ENCODE measurements around the gene REC8. TPM values are rescaled to one million over a fixed set of nuclear protein-coding genes. Genes with fewer than 3 reads are reported as not detected.

The REC8 gene
- total RNA-seq, 2 donors from 2014 or later, result 3.8 to 5.6 TPM

GRCh38 chr14:24181371-24182077 is 9.6 kb downstream of the REC8 start:
- DNase-seq (ENCODE audit: low spot score), result no peak
- Histone ChIP-seq H3K4me3 (no peak overlapping the region), H3K36me3 (peaks cover 39% of the 10 kb centered on the region), H3K27me3 (no peaks in the 10 kb centered on the region), H3K27ac (no peak overlapping the region), H3K4me1 (peaks cover 0 to 10% of the 10 kb centered on the region in 2 donors), H3K9me3 (no peaks in the 10 kb centered on the region)
- TF ChIP-seq, protein P1, sequence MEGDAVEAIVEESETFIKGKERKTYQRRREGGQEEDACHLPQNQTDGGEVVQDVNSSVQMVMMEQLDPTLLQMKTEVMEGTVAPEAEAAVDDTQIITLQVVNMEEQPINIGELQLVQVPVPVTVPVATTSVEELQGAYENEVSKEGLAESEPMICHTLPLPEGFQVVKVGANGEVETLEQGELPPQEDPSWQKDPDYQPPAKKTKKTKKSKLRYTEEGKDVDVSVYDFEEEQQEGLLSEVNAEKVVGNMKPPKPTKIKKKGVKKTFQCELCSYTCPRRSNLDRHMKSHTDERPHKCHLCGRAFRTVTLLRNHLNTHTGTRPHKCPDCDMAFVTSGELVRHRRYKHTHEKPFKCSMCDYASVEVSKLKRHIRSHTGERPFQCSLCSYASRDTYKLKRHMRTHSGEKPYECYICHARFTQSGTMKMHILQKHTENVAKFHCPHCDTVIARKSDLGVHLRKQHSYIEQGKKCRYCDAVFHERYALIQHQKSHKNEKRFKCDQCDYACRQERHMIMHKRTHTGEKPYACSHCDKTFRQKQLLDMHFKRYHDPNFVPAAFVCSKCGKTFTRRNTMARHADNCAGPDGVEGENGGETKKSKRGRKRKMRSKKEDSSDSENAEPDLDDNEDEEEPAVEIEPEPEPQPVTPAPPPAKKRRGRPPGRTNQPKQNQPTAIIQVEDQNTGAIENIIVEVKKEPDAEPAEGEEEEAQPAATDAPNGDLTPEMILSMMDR (IDR thresholded peaks at IDR 0.05), result no peak

GRCh38 chr14:24182110-24182882 is 10.4 kb downstream of the REC8 start:
- H3K9me3 ChIP-seq, result no peaks in the 10 kb centered on the region
- no peak for DNase-seq (ENCODE audit: low spot score)
- H3K27me3 ChIP-seq, result no peaks in the 10 kb centered on the region
- TF ChIP-seq, protein P1 (IDR thresholded peaks at IDR 0.05), result no peak
- peaks cover 39% of the 10 kb centered on the region for H3K36me3 ChIP-seq
- peaks cover 0 to 10% of the 10 kb centered on the region in 2 donors for H3K4me1 ChIP-seq
- no peak overlapping the region for H3K27ac ChIP-seq
- H3K4me3 ChIP-seq, result no peak overlapping the region

DNA sequence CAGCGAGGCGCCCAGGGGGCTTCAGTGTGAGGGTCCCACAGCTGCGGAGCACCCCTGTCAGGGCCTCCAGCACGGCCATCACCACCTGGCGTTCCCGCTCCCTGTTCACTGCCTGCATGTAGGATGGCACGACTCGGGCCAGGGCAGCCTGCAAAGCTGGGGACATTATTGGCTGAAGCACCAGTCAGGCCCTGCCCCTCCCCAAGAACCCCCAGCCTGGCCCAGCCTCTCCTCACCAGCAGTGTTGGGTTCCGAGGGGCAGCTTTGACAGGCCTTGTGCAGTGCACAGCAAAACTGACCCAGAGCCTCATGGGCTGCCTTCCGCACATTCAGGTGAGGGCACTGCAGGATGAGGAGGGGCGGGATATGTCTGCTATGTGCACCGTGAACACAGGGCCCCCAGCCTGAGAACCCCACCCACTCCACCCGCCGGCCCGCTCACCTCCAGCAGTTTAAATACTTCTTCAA is 11.2 kb downstream of the REC8 start:
- H3K4me3 ChIP-seq, result no peak overlapping the region
- no peak for DNase-seq (ENCODE audit: low spot score)
- H3K9me3 ChIP-seq, result no peaks in the 10 kb centered on the region
- H3K27me3 ChIP-seq, result no peaks in the 10 kb centered on the region
- peaks cover 39% of the 10 kb centered on the region for H3K36me3 ChIP-seq
- peaks cover 0 to 18% of the 10 kb centered on the region in 2 donors for H3K4me1 ChIP-seq
- H3K27ac ChIP-seq, result no peak overlapping the region
- TF ChIP-seq, protein P1 (IDR thresholded peaks at IDR 0.05), result no peak

GRCh38 chr14:24184104-24184970 is 12.5 kb downstream of the REC8 start:
- TF ChIP-seq, protein P1 (IDR thresholded peaks at IDR 0.05), result no peak
- Histone ChIP-seq H3K4me3 (no peak overlapping the region), H3K27ac (no peak overlapping the region), H3K4me1 (peaks cover 0 to 26% of the 10 kb centered on the region in 2 donors), H3K36me3 (peaks cover 39% of the 10 kb centered on the region), H3K27me3 (no peaks in the 10 kb centered on the region), H3K9me3 (no peaks in the 10 kb centered on the region)
- DNase-seq (ENCODE audit: low spot score), result no peak

DNA sequence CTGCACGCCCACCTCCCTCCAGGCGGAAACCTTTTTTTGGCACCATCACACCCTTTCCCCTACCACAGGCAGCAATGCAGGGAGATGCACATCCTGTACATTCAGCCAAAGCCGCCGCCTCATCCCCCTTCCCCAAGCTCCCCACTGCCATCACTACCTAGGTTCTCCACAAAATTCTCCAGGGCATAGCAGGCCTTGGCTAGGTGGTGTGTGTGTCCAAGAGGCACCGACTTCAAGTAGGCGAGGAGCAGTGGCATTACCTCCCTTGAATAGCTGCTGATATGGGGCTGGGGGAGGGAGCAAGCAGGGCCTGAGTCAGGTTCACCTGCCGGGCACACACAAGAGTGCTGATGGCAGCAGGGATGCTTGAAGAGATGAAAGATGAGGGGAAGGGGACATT is 13.1 kb downstream of the REC8 start:
- TF ChIP-seq, protein P1 (IDR thresholded peaks at IDR 0.05), result no peak
- Histone ChIP-seq H3K27ac (no peak overlapping the region), H3K36me3 (peaks cover 39% of the 10 kb centered on the region), H3K4me3 (no peak overlapping the region), H3K9me3 (no peaks in the 10 kb centered on the region), H3K4me1 (peaks cover 0 to 20% of the 10 kb centered on the region in 2 donors), H3K27me3 (no peaks in the 10 kb centered on the region)
- DNase-seq (ENCODE audit: low spot score), result no peak
